Measurements from ENCODE around the gene PCDH9. TPM values are rescaled to one million over a fixed set of nuclear protein-coding genes. Genes with fewer than 3 reads are reported as not detected.

The PCDH9 gene
- total and polyA plus RNA-seq, 2 experiments from 2014 or later, result 0.31 to 0.52 TPM

GRCh38 chr13:66513728-66514127 is 716.4 kb downstream of the PCDH9 start:
- Histone ChIP-seq H3K4me3 (no peak overlapping the region), H3K27ac (ENCODE audit: low read depth) (no peak overlapping the region), H3K9me2 (ENCODE audit: insufficient read depth) (no peaks in the 10 kb centered on the region), H3K79me2 (replicated peaks; ENCODE audit: insufficient read depth) (no peaks in the 10 kb centered on the region), H3K27me3 (ENCODE audit: insufficient read depth) (no peaks in the 10 kb centered on the region), H3F3A (replicated peaks; ENCODE audit: low read depth) (no peaks in the 10 kb centered on the region), H3K4me1 (ENCODE audit: insufficient read depth) (no peaks in the 10 kb centered on the region), H3K36me3 (ENCODE audit: insufficient read depth) (no peaks in the 10 kb centered on the region), H4K20me1 (replicated peaks; ENCODE audit: insufficient read depth) (no peaks in the 10 kb centered on the region), H2AFZ (no peak overlapping the region), H3K4me2 (no peak overlapping the region)
- no peaks in the 10 kb centered on the region for H3K27me3 Mint-ChIP-seq (ENCODE audit: insufficient read depth, low read depth, poor library complexity)
- no peak overlapping the region for H3K27ac Mint-ChIP-seq
- TF ChIP-seq, protein P1, sequence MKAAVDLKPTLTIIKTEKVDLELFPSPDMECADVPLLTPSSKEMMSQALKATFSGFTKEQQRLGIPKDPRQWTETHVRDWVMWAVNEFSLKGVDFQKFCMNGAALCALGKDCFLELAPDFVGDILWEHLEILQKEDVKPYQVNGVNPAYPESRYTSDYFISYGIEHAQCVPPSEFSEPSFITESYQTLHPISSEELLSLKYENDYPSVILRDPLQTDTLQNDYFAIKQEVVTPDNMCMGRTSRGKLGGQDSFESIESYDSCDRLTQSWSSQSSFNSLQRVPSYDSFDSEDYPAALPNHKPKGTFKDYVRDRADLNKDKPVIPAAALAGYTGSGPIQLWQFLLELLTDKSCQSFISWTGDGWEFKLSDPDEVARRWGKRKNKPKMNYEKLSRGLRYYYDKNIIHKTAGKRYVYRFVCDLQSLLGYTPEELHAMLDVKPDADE (IDR thresholded peaks at IDR 0.05), result no peak
- TF ChIP-seq REST (IDR thresholded peaks at IDR 0.05; ENCODE audit: unreplicated experiment), result no peak
- TF ChIP-seq EZH2 (IDR thresholded peaks at IDR 0.05; ENCODE audit: low read depth, unreplicated experiment), result no peak
- no peak for TF ChIP-seq ZNF331 (CRISPR knock-in tag; IDR thresholded peaks at IDR 0.05; ENCODE audit: low read depth)
- TF ChIP-seq POLR2AphosphoS5 (IDR thresholded peaks at IDR 0.05; ENCODE audit: low read depth), result no peak
- no peak for TF ChIP-seq CREB1 (CRISPR knock-in tag; IDR thresholded peaks at IDR 0.05; ENCODE audit: low read depth)
- no peak for TF ChIP-seq JUNB (IDR thresholded peaks at IDR 0.05; ENCODE audit: unreplicated experiment)
- no peak for TF ChIP-seq STAT1 (IDR thresholded peaks at IDR 0.05; ENCODE audit: unreplicated experiment)
- TF ChIP-seq, protein P2, sequence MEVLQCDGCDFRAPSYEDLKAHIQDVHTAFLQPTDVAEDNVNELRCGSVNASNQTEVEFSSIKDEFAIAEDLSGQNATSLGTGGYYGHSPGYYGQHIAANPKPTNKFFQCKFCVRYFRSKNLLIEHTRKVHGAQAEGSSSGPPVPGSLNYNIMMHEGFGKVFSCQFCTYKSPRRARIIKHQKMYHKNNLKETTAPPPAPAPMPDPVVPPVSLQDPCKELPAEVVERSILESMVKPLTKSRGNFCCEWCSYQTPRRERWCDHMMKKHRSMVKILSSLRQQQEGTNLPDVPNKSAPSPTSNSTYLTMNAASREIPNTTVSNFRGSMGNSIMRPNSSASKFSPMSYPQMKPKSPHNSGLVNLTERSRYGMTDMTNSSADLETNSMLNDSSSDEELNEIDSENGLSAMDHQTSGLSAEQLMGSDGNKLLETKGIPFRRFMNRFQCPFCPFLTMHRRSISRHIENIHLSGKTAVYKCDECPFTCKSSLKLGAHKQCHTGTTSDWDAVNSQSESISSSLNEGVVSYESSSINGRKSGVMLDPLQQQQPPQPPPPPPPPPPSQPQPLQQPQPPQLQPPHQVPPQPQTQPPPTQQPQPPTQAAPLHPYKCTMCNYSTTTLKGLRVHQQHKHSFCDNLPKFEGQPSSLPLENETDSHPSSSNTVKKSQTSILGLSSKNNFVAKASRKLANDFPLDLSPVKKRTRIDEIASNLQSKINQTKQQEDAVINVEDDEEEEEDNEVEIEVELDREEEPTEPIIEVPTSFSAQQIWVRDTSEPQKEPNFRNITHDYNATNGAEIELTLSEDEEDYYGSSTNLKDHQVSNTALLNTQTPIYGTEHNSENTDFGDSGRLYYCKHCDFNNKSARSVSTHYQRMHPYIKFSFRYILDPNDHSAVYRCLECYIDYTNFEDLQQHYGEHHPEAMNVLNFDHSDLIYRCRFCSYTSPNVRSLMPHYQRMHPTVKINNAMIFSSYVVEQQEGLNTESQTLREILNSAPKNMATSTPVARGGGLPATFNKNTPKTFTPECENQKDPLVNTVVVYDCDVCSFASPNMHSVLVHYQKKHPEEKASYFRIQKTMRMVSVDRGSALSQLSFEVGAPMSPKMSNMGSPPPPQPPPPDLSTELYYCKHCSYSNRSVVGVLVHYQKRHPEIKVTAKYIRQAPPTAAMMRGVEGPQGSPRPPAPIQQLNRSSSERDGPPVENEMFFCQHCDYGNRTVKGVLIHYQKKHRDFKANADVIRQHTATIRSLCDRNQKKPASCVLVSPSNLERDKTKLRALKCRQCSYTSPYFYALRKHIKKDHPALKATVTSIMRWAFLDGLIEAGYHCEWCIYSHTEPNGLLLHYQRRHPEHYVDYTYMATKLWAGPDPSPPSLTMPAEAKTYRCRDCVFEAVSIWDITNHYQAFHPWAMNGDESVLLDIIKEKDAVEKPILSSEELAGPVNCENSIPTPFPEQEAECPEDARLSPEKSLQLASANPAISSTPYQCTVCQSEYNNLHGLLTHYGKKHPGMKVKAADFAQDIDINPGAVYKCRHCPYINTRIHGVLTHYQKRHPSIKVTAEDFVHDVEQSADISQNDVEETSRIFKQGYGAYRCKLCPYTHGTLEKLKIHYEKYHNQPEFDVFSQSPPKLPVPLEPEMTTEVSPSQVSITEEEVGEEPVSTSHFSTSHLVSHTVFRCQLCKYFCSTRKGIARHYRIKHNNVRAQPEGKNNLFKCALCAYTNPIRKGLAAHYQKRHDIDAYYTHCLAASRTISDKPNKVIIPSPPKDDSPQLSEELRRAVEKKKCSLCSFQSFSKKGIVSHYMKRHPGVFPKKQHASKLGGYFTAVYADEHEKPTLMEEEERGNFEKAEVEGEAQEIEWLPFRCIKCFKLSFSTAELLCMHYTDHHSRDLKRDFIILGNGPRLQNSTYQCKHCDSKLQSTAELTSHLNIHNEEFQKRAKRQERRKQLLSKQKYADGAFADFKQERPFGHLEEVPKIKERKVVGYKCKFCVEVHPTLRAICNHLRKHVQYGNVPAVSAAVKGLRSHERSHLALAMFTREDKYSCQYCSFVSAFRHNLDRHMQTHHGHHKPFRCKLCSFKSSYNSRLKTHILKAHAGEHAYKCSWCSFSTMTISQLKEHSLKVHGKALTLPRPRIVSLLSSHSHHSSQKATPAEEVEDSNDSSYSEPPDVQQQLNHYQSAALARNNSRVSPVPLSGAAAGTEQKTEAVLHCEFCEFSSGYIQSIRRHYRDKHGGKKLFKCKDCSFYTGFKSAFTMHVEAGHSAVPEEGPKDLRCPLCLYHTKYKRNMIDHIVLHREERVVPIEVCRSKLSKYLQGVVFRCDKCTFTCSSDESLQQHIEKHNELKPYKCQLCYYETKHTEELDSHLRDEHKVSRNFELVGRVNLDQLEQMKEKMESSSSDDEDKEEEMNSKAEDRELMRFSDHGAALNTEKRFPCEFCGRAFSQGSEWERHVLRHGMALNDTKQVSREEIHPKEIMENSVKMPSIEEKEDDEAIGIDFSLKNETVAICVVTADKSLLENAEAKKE (CRISPR knock-in tag; IDR thresholded peaks at IDR 0.05), result no peak
- no peak for TF ChIP-seq ZNF114 (CRISPR knock-in tag; IDR thresholded peaks at IDR 0.05)
- TF ChIP-seq EZH2phosphoT487 (IDR thresholded peaks at IDR 0.05; ENCODE audit: unreplicated experiment), result no peak
- TF ChIP-seq CTCF (conservative IDR thresholded peaks at IDR 0.05; ENCODE audit: low read depth in 2 of 2), result no peak
- no peak for TF ChIP-seq NANOG (IDR thresholded peaks at IDR 0.05; ENCODE audit: borderline replicate concordance)
- peaks cover 4% of the 10 kb centered on the region for H3K4me1 Mint-ChIP-seq
- ATAC-seq (no peak), DNase-seq (ENCODE audit: low spot score) (no peak)
- no peak overlapping the region for H3K4me3 Mint-ChIP-seq
- no peaks in the 10 kb centered on the region; the same call in 2 of the 3 replicates for H3K9me3 Mint-ChIP-seq
- H3K36me3 Mint-ChIP-seq (ENCODE audit: low read depth), result no peaks in the 10 kb centered on the region

Data from GM23338 (cell line).